Left renal cortex interstitium (tissue), 4 donors: ENCODE results near the gene GLTP. TPM values are rescaled to one million over a fixed set of nuclear protein-coding genes. Genes with fewer than 3 reads are reported as not detected.

Experiments
- DNase-seq, 4 donors: peaks; one replicate each; pipeline ENCODE4 v3.0.0-alpha.2; 2013; ENCODE audit warnings: low read depth in 4 of 4, low spot score in 2 of 4, missing footprints in 1 of 4
- polyA plus RNA-seq, 4 donors: library from polyadenylated mRNA; unstranded; fragments of 120-200 nt; gene quantifications; one replicate each; pipeline ENCODE4 v1.2.1, GENCODE V29; 2013; ENCODE audit not compliant: insufficient read length in 4 of 4

The GLTP gene
- polyA plus RNA-seq, 4 donors: 34.2 to 41.7 (median 35.9) TPM

GRCh38 chr12:109827566-109828550 lies 52.5 kb downstream of the GLTP start:
- no peak for DNase-seq

- no peak for DNase-seq
These were observed 53.3 kb downstream of the GLTP start for GRCh38 chr12:109827080-109827479.

GRCh38 chr12:109824731-109825130 lies 55.6 kb downstream of the GLTP start:
- no peak for DNase-seq

- DNase-seq: no peak
These were observed 57.4 kb downstream of the GLTP start for GRCh38 chr12:109822951-109823411.

- DNase-seq: no peak
These were observed 57.9 kb downstream of the GLTP start for GRCh38 chr12:109822416-109822815.

- DNase-seq: no peak
These were observed 58.4 kb downstream of the GLTP start for GRCh38 chr12:109821968-109822367.

- DNase-seq: no peak
These were observed 59.4 kb downstream of the GLTP start for GRCh38 chr12:109820816-109821381.

- DNase-seq: no peak
These were observed 61.3 kb downstream of the GLTP start for GRCh38 chr12:109818905-109819500.

GRCh38 chr12:109818253-109818652 lies 62.1 kb downstream of the GLTP start:
- no peak for DNase-seq

GRCh38 chr12:109817627-109818231 lies 62.6 kb downstream of the GLTP start:
- no peak for DNase-seq

GRCh38 chr12:109816870-109817269 lies 63.5 kb downstream of the GLTP start:
- no peak for DNase-seq

- DNase-seq: no peak
These were observed 64.4 kb downstream of the GLTP start for GRCh38 chr12:109815757-109816617.

GRCh38 chr12:109815225-109815624 lies 65.1 kb downstream of the GLTP start:
- DNase-seq: no peak

GRCh38 chr12:109814600-109815150 lies 65.7 kb downstream of the GLTP start:
- no peak for DNase-seq

- no peak for DNase-seq
These were observed 66.4 kb downstream of the GLTP start for GRCh38 chr12:109813810-109814416.

GRCh38 chr12:109811624-109811995 lies 68.7 kb downstream of the GLTP start:
- DNase-seq: no peak

GRCh38 chr12:109810954-109811623 lies 69.3 kb downstream of the GLTP start:
- DNase-seq: no peak

GRCh38 chr12:109808876-109809646 lies 71.3 kb downstream of the GLTP start:
- DNase-seq: no peak
